GM19463 (cell line): ENCODE results near the gene LMF2.
A peak's percentile ranks its signal among the peaks of the same experiment; 100 is the strongest.
"Not testable (repeated sequence)": the region's sequence is repeated elsewhere in the genome, so short reads cannot be mapped to it uniquely, and the experiment has no call there.

ENCODE experiments used
- ATAC-seq: cut with Tn5 transposase; IDR thresholded peaks from one replicate; pipeline ENCODE4 v1.9.1; 2021; ENCODE audit warnings: mild to moderate bottlenecking, moderate library complexity; ENCODE audit not compliant: unreplicated experiment

LMF2 gene

GRCh38 chr22:50536226-50536625 lies 28.7 kb upstream of the LMF2 start:
- ATAC-seq = no peak

DNA sequence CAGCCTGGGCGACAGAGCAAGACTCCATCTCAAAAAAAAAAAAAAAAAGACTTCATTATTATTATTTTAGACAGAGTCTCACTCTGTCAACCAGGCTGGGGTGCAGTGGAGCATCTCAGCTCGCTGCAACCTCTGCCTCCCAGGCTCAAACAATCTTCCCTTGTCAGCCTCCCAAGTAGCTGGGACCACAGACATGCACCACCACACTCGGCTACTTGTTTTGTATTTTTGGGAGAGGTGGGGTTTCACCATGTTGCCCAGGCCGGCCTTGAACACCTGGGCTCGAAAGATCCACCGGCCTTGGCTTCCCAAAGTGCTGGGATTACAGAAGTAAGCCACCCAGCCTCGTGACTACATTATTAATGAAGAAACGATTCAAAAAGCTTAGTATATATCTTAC lies 27.6 kb upstream of the LMF2 start:
- no peak for ATAC-seq

DNA sequence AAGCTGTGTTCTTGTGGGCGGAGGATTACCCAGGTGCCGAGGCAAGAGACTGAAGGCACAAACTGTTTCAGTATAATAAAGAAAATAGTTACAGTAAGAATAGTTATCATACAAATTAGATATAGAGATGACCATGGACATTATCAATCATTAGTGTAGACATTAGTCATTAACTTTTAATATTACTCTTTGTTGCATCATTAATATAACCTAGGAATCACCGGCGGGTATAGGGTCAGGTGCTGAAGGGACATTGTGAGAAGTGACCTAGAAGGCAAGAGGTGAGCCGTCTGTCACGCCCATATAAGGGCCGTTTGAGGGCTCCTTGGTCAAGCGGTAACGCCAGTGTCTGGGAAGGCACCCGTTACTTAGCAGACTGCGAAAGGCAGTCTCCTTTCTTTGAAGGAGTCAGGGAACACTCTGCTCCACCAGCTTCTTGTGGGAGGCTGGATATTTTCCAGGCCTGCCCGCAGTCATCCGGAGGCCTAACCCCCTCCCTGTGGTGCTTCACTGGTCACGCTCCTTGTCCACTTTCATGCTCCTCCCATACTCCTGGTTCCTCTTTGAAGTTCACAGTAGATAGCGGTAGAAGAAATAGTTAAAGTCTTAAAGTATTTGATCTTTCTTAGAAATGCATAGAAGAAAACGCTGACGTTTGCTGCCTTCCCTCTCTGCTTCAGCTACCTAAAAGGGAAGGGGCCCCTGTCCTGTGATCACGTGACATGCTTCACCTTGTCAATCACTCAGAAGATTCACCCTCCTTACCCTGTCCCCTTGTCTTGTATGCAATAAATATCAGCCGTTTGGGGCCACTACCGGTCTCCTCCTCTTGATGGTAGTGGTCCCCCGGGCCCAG lies 26.6 kb upstream of the LMF2 start:
- ATAC-seq = not testable (repeated sequence)

DNA sequence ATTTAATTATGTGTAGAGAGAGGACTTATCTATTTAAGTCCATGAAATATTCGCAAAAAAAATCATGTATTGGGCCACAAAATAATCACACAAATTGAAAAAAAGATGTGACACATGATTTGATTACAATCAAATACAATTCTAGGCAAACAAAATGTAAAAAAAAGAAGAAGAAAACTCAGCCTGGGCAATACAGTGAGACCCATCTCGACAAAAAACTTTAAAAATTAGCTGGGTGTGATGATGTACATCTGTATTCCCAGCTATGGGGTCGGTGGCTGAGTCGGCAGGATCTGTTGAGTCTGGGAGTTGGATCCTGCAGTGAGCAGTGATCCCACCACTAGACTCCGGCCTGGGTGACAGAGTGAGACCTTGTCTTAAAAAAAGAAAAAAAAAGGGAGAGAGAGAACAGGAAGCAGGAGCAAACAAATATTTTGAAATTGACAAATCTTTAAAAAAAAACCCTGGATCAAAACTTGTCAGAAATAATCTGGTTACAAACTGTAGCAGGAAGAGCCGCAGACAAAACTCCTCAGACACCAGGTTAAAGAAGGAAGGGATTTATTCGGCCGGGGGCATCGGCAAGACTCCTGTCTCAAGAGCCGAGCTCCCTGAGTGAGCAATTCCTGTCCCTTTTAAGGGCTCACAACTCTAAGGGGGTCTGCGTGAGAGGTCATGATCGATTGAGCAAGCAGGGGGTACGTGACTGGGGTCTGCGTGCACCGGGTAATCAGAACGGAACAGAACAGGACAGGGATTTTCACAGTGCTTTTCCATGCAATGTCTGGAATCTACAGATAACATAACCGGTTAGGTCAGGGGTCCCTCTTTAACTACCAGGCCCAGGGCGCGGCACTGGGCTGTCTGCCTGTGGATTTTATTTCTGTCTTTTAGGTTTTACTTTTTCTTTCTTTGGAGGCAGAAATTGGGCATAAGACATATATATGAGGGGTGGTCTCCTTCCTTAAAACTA lies 25.6 kb upstream of the LMF2 start:
- no peak for ATAC-seq

GRCh38 chr22:50531962-50532674 lies 24.6 kb upstream of the LMF2 start:
- ATAC-seq = no peak

GRCh38 chr22:50531546-50531961 lies 24.1 kb upstream of the LMF2 start:
- no peak for ATAC-seq

- ATAC-seq = peak; percentile 22
These were observed 23.5 kb upstream of the LMF2 start for GRCh38 chr22:50530877-50531545.

- ATAC-seq = no peak
These were observed 23.0 kb upstream of the LMF2 start for GRCh38 chr22:50530580-50530876.

DNA sequence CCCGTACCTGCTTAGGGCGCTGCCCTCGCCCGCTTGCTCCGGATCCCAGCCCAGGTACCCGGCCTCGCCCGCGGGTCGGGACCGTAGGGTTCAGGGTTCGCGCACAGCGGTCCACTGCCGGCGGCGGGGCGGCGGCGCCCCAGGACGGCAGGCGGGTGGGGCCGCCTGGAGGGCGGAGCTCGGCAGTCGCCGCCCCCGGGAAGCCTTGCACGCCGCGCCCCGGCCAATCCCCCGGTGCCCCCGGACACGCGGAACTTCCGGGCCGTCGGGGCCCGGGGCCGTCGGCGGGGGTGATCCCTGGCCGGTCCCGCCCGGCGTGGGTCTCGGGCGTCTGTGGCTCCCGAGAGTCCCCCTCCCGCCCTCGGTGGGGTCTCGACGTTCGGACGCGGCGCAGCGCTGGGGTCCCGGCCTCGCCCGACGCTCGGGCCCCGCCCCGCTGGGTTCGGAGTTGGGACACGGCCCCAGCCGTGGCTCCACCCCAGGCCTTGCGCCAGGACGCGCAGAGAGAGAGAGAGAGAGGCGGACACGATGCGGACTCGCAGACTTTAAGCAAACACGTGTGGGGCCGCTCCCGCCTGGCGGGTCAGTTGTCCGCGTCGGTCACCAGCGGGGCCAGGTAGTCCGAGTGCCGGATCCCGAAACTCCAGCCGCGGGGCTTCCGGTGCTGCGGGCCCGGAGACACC lies 22.5 kb upstream of the LMF2 start, which contains the start of gene TYMP:
Gene TYMP, minus strand, starts transcription at position 116 of the 683 bp plus-strand sequence. CDS start 303 bp downstream, outside the sequence.
- ATAC-seq = peak; percentile 20

DNA sequence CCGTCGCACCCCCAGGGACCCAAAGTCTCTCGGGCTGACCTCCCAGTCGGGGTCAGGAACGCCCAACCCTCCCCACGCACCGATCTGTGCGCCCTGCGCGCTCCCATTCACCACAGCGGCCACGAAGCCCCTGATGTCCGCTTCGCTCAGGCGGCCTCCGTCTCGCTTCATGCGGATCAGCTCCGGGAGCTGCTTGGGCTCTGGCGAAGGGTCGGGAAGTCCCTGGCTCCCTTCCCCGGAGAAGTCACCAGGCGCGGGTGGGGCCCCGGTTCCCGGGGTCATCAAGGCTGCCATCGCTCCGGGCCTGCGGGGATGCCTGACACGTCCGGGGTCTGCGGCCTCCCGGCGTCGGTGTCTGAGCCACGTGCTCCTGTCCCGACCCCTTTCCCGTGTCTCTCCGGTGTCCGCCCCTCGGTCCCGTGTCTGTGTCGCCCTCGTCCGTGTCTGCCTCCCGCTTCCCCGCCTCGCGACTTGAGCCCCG lies 22.0 kb upstream of the LMF2 start:
- ATAC-seq = no peak

- ATAC-seq = no peak
These were observed 21.3 kb upstream of the LMF2 start for GRCh38 chr22:50528682-50529415.

GRCh38 chr22:50527921-50528681 lies 20.6 kb upstream of the LMF2 start:
- ATAC-seq = no peak

DNA sequence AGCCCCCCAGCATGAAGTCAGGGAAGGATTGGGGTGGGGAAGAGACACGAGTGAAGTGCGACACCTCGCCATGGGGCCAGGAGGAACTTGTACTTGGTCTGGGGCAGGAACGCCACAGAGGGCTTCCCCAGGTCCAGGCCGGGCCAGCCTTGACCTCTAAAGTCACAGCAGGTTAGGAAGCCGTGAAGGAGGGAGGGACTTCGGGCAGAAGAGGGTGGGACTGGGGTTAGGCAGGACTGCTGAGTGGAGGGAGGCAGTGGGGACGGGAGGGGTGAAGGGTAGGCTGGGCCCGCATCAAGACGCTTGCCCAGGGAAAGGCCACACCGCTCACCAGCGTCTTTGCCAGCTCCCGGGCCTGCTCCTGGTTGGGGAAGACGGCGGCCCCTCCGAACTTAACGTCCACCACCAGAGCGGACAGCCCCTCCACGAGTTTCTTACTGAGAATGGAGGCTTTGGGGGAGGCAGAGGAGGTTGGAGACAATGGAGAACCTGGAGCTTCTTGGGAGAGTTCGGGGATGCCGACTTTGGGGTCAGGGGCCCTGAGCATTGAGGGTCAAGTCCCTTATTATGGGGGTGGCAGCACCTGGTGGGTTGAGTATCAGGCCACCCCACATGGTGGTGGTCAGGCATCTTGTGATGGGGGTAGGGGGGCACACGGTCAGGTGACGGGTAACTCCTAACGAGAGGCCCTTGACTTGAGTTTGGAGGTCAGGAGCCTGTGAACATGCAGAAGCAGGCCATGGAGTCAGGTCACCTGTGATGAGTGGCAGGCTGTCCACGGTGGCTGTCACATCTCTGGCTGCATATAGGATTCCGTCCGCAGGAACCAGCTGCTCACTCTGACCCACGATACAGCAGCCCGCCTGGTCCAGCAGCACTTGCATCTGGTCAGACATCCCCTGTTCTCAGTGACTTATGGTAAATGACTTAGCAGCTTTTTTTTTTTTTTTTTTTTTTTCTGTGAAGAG lies 19.6 kb upstream of the LMF2 start:
- no peak for ATAC-seq

DNA sequence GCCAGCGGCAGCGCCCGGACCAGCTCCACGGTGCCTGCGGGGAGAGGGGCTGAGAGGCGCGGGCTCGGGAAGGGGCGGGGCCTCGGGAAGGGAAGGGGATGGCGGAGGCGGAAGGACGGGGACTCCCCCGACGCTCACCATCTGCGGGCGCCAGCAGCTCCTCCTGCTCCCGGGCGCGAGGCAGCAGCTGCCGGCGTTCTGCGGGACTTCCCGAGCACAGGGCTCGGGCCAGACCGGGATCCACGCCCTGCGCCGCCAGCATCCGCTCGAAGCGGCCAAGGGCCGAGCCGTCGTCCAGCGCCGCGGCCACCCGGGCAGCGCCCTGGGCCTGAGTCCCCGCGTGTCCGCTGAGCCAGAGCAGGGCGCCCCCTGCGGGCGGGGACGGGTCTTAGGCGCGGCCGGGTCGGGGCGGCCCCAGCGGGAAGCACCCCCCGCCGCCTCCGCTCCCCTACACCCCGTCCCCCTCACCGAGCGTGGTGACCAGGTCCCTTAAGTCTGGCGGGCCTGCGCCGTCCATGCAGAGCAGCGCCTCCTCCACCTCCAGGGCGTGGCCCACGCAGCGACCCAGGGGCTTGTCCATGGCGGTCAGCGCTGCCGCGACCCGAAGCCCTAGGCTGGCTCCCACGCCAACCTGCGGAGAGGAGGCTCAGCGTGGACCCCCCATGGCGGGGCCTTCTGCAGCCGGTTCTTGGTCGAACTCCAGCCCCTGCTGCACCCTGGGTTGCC lies 18.8 kb upstream of the LMF2 start:
- ATAC-seq = peak; percentile 33

DNA sequence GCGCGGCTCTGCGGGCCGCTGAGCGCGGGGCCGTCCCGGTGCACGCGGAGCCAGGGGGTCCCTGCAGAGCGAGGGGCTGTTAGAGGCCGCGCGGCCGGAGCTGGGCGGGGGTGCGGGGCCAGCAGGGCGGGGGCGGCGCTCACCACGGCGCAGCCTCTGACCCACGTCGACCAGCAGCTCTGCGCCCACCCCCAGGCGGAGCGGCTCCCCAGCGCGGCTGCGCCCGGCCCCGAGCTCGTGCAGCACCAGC lies 18.3 kb upstream of the LMF2 start:
- ATAC-seq = peak; percentile 8

DNA sequence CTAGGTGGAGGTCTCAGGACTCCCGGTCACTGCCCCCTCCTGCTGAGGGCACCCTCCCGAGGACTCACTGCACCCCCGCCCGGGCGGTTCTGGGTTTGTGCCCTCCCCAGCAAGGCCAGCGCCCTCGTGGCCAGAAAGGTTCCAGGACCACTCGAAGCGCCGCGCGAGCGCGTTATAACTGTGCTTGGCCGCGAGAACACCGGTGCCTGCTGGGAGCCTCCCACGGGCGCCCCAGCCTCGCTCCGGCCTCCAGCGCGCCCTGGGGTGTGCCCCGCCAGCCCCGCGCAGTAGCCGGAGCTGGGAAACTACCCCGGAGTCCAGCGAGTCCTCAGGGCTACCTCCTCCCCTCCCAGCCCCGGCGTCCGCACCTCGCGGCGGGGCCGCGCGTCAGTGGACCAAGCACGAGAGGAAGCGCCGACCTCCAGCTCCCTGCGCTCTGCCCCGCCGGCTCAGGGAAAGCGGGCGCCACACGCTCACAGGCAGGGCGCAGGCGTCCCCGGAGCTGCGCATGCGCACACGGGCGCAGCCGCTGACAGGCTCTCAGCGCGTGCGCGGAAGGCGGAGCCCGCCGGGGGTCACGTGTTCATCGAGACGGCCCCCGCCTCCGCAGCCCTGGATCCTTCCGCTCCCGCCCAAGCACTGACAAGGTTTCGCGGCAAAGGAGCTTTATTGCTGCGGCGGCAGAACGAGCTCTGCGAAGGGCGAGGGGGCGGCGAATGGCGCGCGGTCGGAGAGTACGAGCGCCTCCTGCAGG lies 17.8 kb upstream of the LMF2 start, which contains the start of gene SCO2:
Gene SCO2, minus strand, starts transcription at position 495 of the 754 bp plus-strand sequence. CDS start 1,187 bp downstream, outside the sequence.
- ATAC-seq = peak; percentile 42
